Spleen (tissue), 11 donors: Measurements from ENCODE around the gene BDNF. TPM values are rescaled to one million over a fixed set of nuclear protein-coding genes. Genes with fewer than 3 reads are reported as not detected.

ENCODE experiments used
- DNase-seq: peaks from one replicate; pipeline ENCODE4 v3.0.0-alpha.2; 2020
- H3K27ac ChIP-seq, 8 donors: fragments of 200-600 bp; sonication (generic) in 7 of 8; 1 replicate in 4 of 8; 2 replicates in 4 of 8; pipeline versions ENCODE4 v1.5.0 to v1.8.0; 2016 to 2021; ENCODE audit warnings: inconsistent platforms in 4 of 8, mild to moderate bottlenecking in 4 of 8, moderate library complexity in 1 of 8
- H3K27me3 ChIP-seq, 7 donors: fragments of 200-600 bp; sonication (generic) in 6 of 7; replicated peaks in 1 of 7; 1 replicate in 4 of 7; 2 replicates in 3 of 7; pipeline versions ENCODE4 v1.5.0 to v1.8.0; 2016 to 2021; ENCODE audit warnings: inconsistent platforms in 3 of 7, mild to moderate bottlenecking in 1 of 7
- H3K36me3 ChIP-seq, 6 donors: fragments of 200-600 bp; sonication (generic) in 5 of 6; 1 replicate in 4 of 6; 2 replicates in 2 of 6; pipeline versions ENCODE4 v1.5.0 to v1.8.0; 2016 to 2021; ENCODE audit warnings: inconsistent platforms in 2 of 6
- H3K4me1 ChIP-seq, 6 donors: fragments of 200-600 bp; sonication (generic) in 5 of 6; 1 replicate in 3 of 6; 2 replicates in 3 of 6; pipeline versions ENCODE4 v1.5.0 to v1.8.0; 2016 to 2021; ENCODE audit warnings: inconsistent platforms in 3 of 6
- H3K4me3 ChIP-seq, 8 donors: fragments of 200-600 bp; sonication (generic) in 7 of 8; 1 replicate in 4 of 8; 2 replicates in 4 of 8; pipeline versions ENCODE4 v1.5.0 to v1.8.0; 2016 to 2021; ENCODE audit warnings: inconsistent platforms in 4 of 8, mild to moderate bottlenecking in 4 of 8, moderate library complexity in 2 of 8
- H3K9me3 ChIP-seq, 8 donors: fragments of 200-600 bp; sonication (generic) in 7 of 8; 1 replicate in 4 of 8; 2 replicates in 4 of 8; pipeline versions ENCODE4 v1.5.0 to v1.8.0; 2016 to 2021; ENCODE audit warnings: inconsistent platforms in 4 of 8
- CTCF ChIP-seq, 11 experiments: fragments of 200-600 bp in 7 of 11; fragments of 450-650 bp in 4 of 11; sonication (generic) in 4 of 11; IDR thresholded peaks in 8 of 11; conservative IDR thresholded peaks in 3 of 11; 1 replicate in 7 of 11; 2 replicates in 4 of 11; pipeline versions ENCODE4 v1.4.0 to v1.8.0; 2016 to 2021; ENCODE audit warnings: antibody characterized with exemption in 11 of 11, inconsistent platforms in 4 of 11, mild to moderate bottlenecking in 1 of 11
- POLR2A ChIP-seq, 3 donors: fragments of 450-650 bp; IDR thresholded peaks; one replicate each; pipeline ENCODE4 v1.5.1; 2017; ENCODE audit warnings: antibody characterized with exemption in 3 of 3, mild to moderate bottlenecking in 1 of 3
- POLR2AphosphoS5 ChIP-seq, 3 donors: sonication (generic); formaldehyde crosslinking; IDR thresholded peaks; one replicate each; pipeline ENCODE4 v1.5.1; 2017; ENCODE audit warnings: antibody characterized with exemption in 3 of 3
- WGBS, 5 donors: extraction: QIAGEN DNeasy Blood & Tissue Kit in 3 of 5; methylation state at CpG; one replicate each; pipeline versions ENCODE4 v1.1.5 to v1.1.7; 2013 to 2018; 5-methylcytosine and 5-hydroxymethylcytosine counted together
- intact Hi-C: fragments of 100-400 bp; cut with DNase I; formaldehyde crosslinking; loops from one replicate; pipeline ENCODE4 v1.15.0; 2023; ENCODE audit warnings: low total_unique reads
- polyA plus RNA-seq, 3 donors: library from polyadenylated mRNA; stranded (reverse); fragments of 200-250 nt; gene quantifications; one replicate each; pipeline ENCODE4 v1.2.1, GENCODE V29; 2013
- total RNA-seq, 7 donors: library from RNA; depleted of rRNA in 3 of 7; stranded (reverse); fragments of >200 nt in 3 of 7; fragmentation: NEBNext Ultra II Directional in 4 of 7; extraction: Animal tissue kit (Norgen Biotek cat#: 25700) in 4 of 7; gene quantifications; one replicate each; pipeline versions ENCODE4 v1.1.0 to v1.2.1, GENCODE V29; 2016 to 2021
- donor health status: healthy with polysubstance abuse.
- donor health status: DM: no; HTN: no; CAD: no; lungs with moderate emphysema.
- donor health status: DM: no; HTN: no; CAD: no.
- donor health status: Bipolar disorder and iron deficiency.
- donor health status: healthy.
- donor health status: DM: no; HTN: no; CAD: no.
- donor health status: DM: yes; HTN: yes; CAD: no.

The BDNF gene
- total and polyA plus RNA-seq, 10 donors: 0.02 to 0.29 (median 0.08) TPM; not detected in 2

- H3K4me3 ChIP-seq: no peak overlapping the region
- TF ChIP-seq CTCF (IDR thresholded peaks at IDR 0.05 in 8 of 11, conservative IDR thresholded peaks at IDR 0.05 in 3 of 11) (no peak), POLR2AphosphoS5 (IDR thresholded peaks at IDR 0.05) (no peak), POLR2A (IDR thresholded peaks at IDR 0.05) (no peak)
- DNase-seq: no peak
- WGBS, 5 donors: 91 to 97% (median 94%) methylated on average over 4 of the region's 4 CpGs
- no peaks in the 10 kb centered on the region for H3K9me3 ChIP-seq
- no peak overlapping the region for H3K27ac ChIP-seq
- intact Hi-C loops: no loop called here
- no peaks in the 10 kb centered on the region for H3K27me3 ChIP-seq
- no peaks in the 10 kb centered on the region for H3K36me3 ChIP-seq
- no peaks in the 10 kb centered on the region for H3K4me1 ChIP-seq
Measured at GRCh38 chr11:27626938-27627586, 73.2 kb downstream of the BDNF start.

GRCh38 chr11:27626269-27626937 is 73.9 kb downstream of the BDNF start:
- no peak overlapping the region for H3K27ac ChIP-seq
- 65 to 86% (median 74%) methylated on average over 4 of the region's 4 CpGs for WGBS, 5 donors
- intact Hi-C loops: no loop called here

GRCh38 chr11:27625347-27625912 is 74.8 kb downstream of the BDNF start:
- no peak for TF ChIP-seq CTCF (IDR thresholded peaks at IDR 0.05 in 8 of 11, conservative IDR thresholded peaks at IDR 0.05 in 3 of 11)
- no peak for DNase-seq
- Histone ChIP-seq H3K9me3 (no peaks in the 10 kb centered on the region), H3K27me3 (no peaks in the 10 kb centered on the region), H3K36me3 (no peaks in the 10 kb centered on the region), H3K27ac (no peak overlapping the region), H3K4me3 (no peak overlapping the region), H3K4me1 (no peaks in the 10 kb centered on the region)
- intact Hi-C loops: no loop called here
- 43 to 100% (median 85%) methylated on average over 1 of the region's 1 CpG; no CpG with 5 or more reads in 1 of the 5 donors for WGBS, 5 donors

More at GRCh38 chr11:27626269-27626937, 73.9 kb downstream of the BDNF start:
- Histone ChIP-seq H3K9me3 (no peaks in the 10 kb centered on the region), H3K36me3 (no peaks in the 10 kb centered on the region), H3K4me3 (no peak overlapping the region), H3K4me1 (no peaks in the 10 kb centered on the region), H3K27me3 (no peaks in the 10 kb centered on the region)
- no peak for DNase-seq
- TF ChIP-seq POLR2AphosphoS5 (IDR thresholded peaks at IDR 0.05): no peak
- TF ChIP-seq POLR2A (IDR thresholded peaks at IDR 0.05): no peak
- no peak for TF ChIP-seq CTCF (IDR thresholded peaks at IDR 0.05 in 8 of 11, conservative IDR thresholded peaks at IDR 0.05 in 3 of 11)

GRCh38 chr11:27623945-27624523 is 76.2 kb downstream of the BDNF start:
- no peak overlapping the region for H3K4me3 ChIP-seq
- H3K27me3 ChIP-seq: no peaks in the 10 kb centered on the region
- H3K9me3 ChIP-seq: no peaks in the 10 kb centered on the region
- H3K4me1 ChIP-seq: no peaks in the 10 kb centered on the region
- H3K36me3 ChIP-seq: no peaks in the 10 kb centered on the region
- DNase-seq: no peak
- no peak for TF ChIP-seq CTCF (IDR thresholded peaks at IDR 0.05 in 8 of 11, conservative IDR thresholded peaks at IDR 0.05 in 3 of 11)
- no peak for TF ChIP-seq POLR2A (IDR thresholded peaks at IDR 0.05)
- no peak for TF ChIP-seq POLR2AphosphoS5 (IDR thresholded peaks at IDR 0.05)
- 77 to 86% (median 79%) methylated on average over 5 of the region's 5 CpGs for WGBS, 5 donors
- intact Hi-C loops: no loop called here
- no peak overlapping the region for H3K27ac ChIP-seq
